KOPT-K1 (cell line): ENCODE measurements around the gene TBL1X.
"Not testable (repeated sequence)": the region's sequence is repeated elsewhere in the genome, so short reads cannot be mapped to it uniquely, and the experiment has no call there.

Experiments used
- H3K27ac ChIP-seq: fragments of 200-600 bp; sonication (generic); 2 replicates; pipeline ENCODE4 v1.5.1; 2016; ENCODE audit warnings: antibody characterized with exemption, mild to moderate bottlenecking, low read depth, low read length; ENCODE audit not compliant: poor library complexity, severe bottlenecking
- H3K36me3 ChIP-seq: fragments of 200-600 bp; sonication (generic); 2 replicates; pipeline ENCODE4 v1.5.1; 2017; ENCODE audit warnings: antibody characterized with exemption, mild to moderate bottlenecking, low read length, moderate library complexity; ENCODE audit not compliant: insufficient read depth
- H3K9me3 ChIP-seq: fragments of 200-600 bp; sonication (generic); 2 replicates; pipeline ENCODE4 v1.5.1; 2017; ENCODE audit warnings: antibody characterized with exemption, low read length, mild to moderate bottlenecking; ENCODE audit not compliant: insufficient read depth, poor library complexity, severe bottlenecking

Gene TBL1X

DNA sequence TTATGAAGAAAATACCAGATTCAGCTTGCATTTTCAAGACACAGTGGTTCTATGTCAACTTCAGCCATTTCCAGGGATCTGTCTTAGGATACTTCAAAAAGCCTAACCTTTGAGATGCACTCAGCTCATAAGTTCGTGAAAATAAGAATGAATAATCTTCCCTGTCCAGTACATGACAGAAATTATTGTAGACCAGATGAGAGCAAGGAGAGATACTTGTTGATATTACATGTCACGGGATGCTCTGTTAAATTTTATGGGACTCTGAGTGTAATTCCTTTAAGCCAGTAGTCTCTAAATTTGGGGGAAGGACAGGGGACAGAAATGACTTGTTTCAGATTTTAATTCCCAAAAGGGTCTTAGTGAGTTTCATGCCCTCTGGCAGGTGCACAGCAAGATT lies 8.8 kb downstream of the TBL1X start:
- Histone ChIP-seq H3K27ac (no peak overlapping the region), H3K36me3 (0 out of 2 replicates have a peak, but pooled peaks cover 6% of the 10 kb centered on the region), H3K9me3 (no peaks in the 10 kb centered on the region)

DNA sequence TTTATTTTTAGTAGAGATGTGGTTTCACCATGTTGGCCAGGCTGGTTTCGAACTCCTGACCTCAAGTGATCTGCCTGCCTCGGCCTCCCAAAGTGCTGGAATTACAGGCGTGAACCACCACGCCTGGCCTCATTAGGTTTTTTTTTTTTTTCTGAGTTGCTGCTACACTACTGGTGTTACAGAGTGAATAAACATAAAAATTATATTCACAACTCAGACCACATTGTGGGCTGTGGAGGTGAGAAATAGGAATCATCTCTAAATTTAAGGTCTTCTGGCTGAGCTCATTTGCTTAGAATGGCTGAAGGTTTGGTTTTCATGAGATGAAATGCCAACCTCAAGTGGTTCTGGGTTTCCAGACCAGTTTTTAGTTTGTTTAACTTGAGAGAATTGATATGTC lies 10.6 kb downstream of the TBL1X start:
- not testable (repeated sequence) for H3K36me3 ChIP-seq, H3K27ac ChIP-seq

DNA sequence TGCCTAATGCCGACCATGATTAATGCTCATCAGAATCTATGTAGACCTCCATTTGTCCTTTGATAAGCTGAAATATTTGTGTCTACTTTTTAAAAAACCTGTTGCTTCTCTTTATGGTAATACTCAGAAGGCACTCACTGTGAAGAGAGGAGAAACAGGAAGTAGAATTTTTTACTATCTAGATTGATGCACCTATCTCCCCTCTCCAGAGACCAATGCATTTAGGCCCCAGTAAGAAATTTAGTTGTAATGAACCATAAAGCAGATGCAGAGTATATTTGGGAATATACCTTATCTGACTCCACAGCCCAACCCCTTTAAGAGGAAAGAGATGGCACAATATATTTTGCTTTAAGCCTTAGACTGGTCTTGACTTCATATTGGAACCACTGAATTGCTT lies 11.1 kb downstream of the TBL1X start:
- Histone ChIP-seq H3K9me3 (peaks cover 10% of the 10 kb centered on the region), H3K27ac (no peak overlapping the region), H3K36me3 (peaks cover 6% of the 10 kb centered on the region; the same call in 1 of the 2 replicates)

More for the DNA sequence above, 10.6 kb downstream of the TBL1X start:
- not testable (repeated sequence) for H3K9me3 ChIP-seq

DNA sequence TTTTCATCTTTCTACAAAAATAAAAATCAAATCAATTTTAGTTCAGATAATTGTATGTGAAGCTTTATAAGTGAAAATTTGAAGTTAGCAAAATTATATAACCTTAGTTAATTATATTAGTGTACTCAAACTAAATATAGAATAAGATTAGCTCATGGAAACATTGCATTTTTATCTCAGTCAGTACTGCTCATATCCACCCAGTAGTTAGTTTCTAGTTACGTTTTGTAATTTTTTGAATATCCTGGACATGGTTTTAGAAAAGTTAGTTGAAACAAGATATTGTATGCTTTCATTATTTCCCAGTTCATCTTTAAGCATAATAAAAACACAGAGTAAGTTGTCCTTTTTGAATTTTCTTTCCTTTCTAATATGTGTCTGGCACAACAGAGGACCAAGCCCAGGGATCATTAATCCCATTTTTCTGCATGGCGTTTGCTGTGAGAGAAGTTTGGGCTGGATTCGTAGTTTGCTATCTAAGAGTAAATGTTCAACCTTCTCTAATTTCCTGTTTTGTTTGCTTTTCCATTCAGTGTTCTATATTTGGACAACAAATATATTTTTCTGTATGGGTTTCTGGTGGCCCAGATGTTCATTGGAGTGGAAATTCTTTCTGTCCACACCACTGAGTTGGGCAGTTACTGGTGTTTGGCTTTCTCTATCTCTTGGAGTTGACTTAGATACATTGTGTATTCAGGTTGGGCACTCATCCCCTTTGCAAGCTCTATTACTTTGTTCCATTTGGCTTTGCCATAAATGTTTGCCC lies 12.1 kb downstream of the TBL1X start:
- H3K27ac ChIP-seq = no peak overlapping the region
- no peaks in the 10 kb centered on the region; the same call in 1 of the 2 replicates for H3K36me3 ChIP-seq

DNA sequence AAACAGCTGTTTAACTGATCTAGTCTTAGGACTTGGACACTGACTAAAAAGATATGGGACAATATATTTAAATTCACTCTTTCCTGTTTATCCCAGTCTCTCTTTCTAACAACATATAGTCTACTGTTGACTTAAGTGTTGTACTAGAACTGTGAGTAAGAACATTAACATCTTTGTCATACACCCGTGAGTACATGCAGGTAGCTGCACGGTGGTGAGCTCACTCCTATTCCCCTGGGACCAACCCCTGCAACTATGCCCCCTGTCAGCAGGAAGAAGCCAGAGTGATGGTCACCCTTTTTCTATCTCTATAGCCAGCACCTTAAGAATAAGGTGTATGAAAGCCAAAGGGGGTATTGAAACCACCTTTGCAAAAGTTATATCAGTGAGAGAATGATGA lies 17.6 kb downstream of the TBL1X start:
- Histone ChIP-seq H3K36me3 (no peaks in the 10 kb centered on the region; the same call in 1 of the 2 replicates), H3K9me3 (peaks cover 13% of the 10 kb centered on the region), H3K27ac (no peak overlapping the region)

More for the DNA sequence above, 12.1 kb downstream of the TBL1X start:
- peaks cover 13% of the 10 kb centered on the region for H3K9me3 ChIP-seq

DNA sequence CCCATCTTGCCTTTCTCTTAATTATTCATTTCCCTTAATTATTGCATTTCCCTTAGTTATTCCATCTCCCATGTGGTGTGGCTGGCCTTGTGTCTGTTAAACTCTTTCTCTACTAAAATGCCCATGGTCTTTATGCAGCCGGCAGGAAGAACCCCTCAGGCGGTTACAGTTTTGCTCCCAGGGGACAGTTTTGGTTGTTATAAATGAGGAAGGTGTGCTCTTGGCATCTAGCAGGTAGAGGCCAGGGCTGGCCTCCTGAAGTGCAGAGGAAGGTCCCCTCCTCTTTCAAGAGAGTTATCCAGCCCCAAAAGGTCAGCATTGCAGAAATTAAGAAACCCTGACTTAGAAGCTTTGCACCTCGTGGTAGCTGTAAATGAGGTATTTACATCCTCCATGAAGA lies 18.0 kb downstream of the TBL1X start:
- Histone ChIP-seq H3K27ac (no peak overlapping the region), H3K36me3 (no peaks in the 10 kb centered on the region; the same call in 1 of the 2 replicates), H3K9me3 (peaks cover 13% of the 10 kb centered on the region)

DNA sequence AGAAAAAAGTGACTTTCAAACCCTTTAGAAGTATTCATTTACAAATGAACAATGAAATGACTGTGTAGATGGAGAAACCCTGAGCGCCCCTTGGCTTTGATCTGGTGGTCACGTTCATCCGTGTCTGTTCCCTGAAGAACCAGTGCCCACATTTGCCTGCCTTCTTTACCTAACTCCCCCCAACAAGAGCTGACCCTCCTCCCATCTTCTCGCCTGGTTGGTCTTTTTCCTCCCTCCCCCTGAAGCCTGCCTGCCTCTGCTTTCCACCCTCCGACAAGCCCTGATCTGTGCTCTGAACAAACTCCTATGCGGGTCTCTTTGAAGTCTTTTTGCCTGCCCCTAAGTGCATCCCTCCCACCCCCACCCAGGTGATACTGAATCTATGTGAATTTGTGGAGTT lies 18.5 kb downstream of the TBL1X start:
- no peak overlapping the region for H3K27ac ChIP-seq
- H3K36me3 ChIP-seq = no peaks in the 10 kb centered on the region; the same call in 1 of the 2 replicates
- H3K9me3 ChIP-seq = peaks cover 13% of the 10 kb centered on the region

DNA sequence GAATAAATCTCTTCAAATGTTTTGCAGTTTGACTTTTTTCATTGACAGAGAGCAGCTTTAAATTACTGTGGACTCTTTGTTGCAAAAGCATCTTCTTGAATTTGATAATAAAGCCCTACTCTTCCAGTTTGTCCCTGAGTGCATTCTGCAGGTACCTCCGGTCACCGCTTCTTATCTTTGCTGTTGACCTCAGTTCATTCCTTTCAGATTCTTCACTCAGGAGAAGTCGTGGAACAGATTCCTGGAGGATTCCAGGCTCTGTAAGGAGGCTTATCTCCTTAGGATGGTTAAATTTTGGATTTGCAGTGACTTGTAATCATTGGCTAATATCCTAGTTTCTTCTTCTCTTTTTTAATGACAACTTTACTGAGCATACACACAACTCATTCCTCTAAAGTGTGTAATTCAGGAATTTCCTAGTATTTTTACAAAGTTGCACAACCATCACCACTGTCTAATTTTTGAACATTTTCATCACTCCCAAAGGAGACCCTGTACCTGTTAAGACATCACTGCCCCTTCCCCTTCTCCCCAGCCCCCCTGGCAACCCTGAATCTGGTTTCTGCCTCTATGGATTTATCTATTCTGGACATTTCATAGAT lies 22.0 kb downstream of the TBL1X start:
- Histone ChIP-seq H3K27ac (no peak overlapping the region), H3K9me3 (no peaks in the 10 kb centered on the region), H3K36me3 (no peaks in the 10 kb centered on the region)

DNA sequence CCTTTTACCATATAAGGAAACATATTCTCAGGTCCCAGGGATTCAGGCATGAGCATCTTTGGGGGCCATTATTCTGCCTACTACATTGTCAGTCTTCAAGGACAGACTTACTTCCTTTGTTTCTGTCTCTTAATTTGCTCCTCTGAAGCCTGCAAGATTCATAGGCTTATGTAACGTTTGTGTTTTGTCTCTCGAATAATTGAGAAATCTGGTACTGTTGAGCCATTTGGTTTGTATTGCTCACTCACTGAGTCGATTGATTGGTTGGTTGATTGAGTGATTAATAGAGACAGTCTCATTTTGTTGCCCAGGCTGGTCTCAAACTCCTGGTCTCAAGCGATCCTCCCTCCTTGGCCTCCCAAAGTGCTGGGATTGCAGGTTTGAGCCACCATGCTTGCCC lies 23.7 kb downstream of the TBL1X start:
- Histone ChIP-seq H3K27ac (no peak overlapping the region), H3K36me3 (no peaks in the 10 kb centered on the region), H3K9me3 (no peaks in the 10 kb centered on the region)

DNA sequence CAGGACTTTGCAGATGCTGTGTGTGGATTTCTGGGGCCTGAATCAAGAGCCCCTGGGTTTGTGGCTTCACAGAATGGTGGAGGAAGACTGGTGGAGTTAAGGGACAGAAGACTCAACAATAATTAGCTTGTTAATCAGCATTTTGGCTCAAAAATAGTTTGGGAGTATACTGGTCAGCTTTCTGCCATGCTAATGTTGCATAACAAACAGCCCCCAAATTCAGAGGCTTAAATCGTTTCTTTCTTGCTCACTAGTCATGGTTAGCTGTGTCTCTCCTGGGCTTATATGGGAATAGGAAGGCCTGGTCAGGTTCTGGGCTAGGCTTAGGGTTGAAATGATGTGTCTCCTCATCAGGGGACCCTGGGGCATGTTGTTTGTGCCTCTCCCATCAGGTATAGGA lies 24.4 kb downstream of the TBL1X start:
- Histone ChIP-seq H3K36me3 (no peaks in the 10 kb centered on the region), H3K27ac (no peak overlapping the region), H3K9me3 (no peaks in the 10 kb centered on the region)

DNA sequence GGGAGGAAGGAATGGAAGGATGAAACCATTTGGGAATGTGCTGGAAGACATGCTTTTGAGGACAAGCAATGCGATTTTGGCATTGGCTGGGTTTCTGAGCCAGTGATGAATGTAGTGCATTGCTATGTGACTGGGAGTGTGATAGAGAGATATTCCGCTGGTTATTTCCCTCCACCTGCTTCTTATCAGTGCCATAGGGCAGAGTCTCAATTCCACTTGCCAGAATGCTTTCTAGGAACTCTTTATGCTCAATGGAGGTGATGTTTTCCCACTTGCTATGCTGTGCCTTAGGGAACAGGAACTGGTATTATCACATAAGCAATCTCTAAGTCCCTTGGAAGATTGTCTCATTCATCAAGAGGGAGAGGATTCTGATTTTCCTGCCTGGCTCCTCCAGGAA lies 28.0 kb downstream of the TBL1X start:
- Histone ChIP-seq H3K9me3 (no peaks in the 10 kb centered on the region), H3K27ac (no peak overlapping the region), H3K36me3 (no peaks in the 10 kb centered on the region; the same call in 1 of the 2 replicates)

DNA sequence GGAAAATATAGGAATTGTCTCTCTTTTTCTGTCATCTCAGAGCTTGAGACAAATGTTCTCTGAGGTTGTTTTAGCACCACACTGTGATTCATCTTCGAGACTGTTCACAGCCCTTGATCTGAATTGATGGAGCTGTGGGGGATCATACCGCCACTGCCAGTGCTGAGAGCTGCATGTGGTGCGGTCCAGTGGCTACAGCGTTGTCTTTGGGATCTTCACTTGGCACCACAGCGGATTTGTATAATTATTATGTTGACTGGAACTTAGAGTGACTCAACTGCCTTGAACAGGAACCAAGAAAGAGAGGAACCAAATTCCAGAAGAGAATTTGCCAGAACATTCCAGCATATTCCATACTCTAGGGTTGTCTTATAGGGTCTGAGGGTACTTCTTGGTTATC lies 29.1 kb downstream of the TBL1X start:
- no peak overlapping the region for H3K27ac ChIP-seq
- H3K9me3 ChIP-seq = no peaks in the 10 kb centered on the region
- H3K36me3 ChIP-seq = no peaks in the 10 kb centered on the region; the same call in 1 of the 2 replicates

DNA sequence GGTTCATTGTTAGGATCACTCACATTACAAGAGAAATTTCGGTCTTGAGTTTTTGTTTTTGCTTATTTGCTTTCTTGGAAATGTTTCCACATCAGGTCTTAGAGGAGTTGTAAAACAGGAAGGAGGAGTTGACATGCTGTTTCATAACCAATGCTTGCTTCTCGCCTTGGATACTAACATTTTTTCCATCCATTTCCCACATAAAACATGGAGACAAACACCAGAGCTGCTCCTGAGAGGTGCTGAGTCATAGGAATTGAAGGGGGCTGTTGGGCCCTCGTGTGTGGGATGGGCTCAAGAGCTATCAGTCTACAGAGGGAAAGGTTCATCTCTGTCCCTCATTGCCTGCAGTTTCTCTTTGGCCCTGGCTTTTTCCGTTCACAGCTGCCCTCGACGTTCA lies 29.9 kb downstream of the TBL1X start:
- no peak overlapping the region for H3K27ac ChIP-seq

DNA sequence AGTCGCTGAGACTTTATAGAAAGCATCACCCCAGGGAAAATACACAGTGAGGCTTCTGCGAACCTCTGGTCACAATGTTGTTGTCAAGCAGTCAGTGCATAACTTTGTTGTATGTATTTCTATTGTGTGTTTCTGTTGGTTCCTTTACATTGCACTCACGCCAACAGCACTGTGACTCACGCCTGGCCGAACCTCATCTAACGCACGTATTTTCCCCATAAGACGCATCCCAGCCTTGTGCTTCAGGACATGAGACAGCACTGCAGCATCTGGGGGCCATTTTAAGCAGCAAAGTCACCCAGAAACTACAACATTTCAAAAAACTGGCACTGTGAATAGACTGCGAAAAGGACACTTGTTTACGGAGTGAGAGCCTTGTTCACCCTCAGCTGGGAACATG lies 30.6 kb downstream of the TBL1X start:
- H3K27ac ChIP-seq = no peak overlapping the region
- H3K36me3 ChIP-seq = no peaks in the 10 kb centered on the region; the same call in 1 of the 2 replicates
- H3K9me3 ChIP-seq = no peaks in the 10 kb centered on the region

More for the DNA sequence above, 29.9 kb downstream of the TBL1X start:
- H3K36me3 ChIP-seq = no peaks in the 10 kb centered on the region; the same call in 1 of the 2 replicates
- no peaks in the 10 kb centered on the region for H3K9me3 ChIP-seq

DNA sequence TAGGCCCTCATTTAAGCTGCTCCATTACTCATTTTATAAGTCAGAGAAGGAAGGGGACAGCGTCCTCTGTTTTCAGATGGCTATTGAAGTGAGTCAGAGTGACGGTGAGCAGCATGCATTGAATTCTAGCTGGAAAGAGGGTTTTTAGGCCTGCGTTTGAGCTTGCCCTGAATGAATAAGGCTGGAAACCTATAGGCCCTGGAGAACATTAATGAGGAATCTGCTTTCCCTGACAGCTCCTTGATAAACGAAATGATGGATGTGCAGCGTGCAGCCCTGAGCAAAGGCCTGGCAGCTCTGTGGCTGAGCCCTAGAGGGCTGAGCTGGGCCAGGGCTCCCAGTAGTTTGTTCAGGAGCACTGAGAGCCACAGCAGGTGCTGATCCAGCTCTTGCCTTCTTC lies 33.4 kb downstream of the TBL1X start:
- Histone ChIP-seq H3K36me3 (peaks cover 12% of the 10 kb centered on the region), H3K27ac (no peak overlapping the region), H3K9me3 (no peaks in the 10 kb centered on the region)

DNA sequence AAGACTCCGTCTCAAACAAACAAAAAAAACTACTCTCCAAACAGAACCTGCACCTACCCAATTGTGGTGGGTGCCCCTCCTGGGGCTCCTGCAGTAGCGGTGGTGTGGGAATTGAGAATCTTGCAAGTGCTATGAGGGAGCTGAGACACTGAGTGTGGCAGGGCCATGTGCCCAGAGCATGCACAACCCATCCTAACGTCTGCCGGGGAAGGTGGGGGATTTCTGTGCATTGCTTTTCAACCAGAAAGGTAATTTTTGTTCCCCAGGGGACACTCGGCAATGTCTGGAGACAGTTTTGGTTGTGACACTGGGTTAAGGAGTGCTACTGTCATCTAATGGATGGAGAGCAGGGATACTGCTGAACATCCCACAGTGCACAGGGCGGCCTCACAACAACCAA lies 35.7 kb downstream of the TBL1X start:
- peaks cover 22% of the 10 kb centered on the region for H3K36me3 ChIP-seq
- H3K9me3 ChIP-seq = peaks cover 11% of the 10 kb centered on the region
- H3K27ac ChIP-seq = no peak overlapping the region
